Prostate gland (tissue), 2 donors: ENCODE data around the gene CYB5B.

ENCODE experiments used
- POLR2A ChIP-seq: fragments of 450-650 bp; IDR thresholded peaks from one replicate; pipeline ENCODE4 v1.6.1; 2016; ENCODE audit warnings: antibody characterized with exemption, mild to moderate bottlenecking
- TF ChIP-seq, protein P1 (sequence below), 4 experiments: fragments of 200-600 bp in 2 of 4; fragments of 450-650 bp in 2 of 4; sonication (generic) in 2 of 4; IDR thresholded peaks; 1 replicate in 3 of 4; 2 replicates in 1 of 4; pipeline ENCODE4 v1.5.1; 2016 to 2019; ENCODE audit warnings: antibody characterized with exemption in 4 of 4, mild to moderate bottlenecking in 2 of 4, moderate library complexity in 2 of 4

DNA sequence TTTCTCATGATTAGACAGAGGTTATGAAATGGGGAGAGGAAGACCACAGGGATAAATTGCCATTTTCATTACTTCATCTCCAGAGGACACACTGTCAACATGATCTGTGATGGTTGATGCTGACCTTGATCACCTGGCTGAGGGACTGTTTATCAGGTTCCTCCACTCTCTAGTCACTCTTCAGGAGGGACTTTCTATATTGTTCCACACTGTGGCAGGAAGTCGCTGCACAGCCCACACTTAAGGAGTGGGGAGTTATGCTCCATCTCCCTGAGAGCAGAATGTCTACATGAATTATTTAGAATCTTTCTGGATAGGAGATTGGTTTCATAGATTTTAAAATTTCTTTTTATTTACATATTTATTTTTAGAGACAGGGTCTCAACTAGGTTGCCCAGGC, 46.7 kb downstream of the CYB5B start:
- TF ChIP-seq POLR2A: no peak
- TF ChIP-seq, protein P1, sequence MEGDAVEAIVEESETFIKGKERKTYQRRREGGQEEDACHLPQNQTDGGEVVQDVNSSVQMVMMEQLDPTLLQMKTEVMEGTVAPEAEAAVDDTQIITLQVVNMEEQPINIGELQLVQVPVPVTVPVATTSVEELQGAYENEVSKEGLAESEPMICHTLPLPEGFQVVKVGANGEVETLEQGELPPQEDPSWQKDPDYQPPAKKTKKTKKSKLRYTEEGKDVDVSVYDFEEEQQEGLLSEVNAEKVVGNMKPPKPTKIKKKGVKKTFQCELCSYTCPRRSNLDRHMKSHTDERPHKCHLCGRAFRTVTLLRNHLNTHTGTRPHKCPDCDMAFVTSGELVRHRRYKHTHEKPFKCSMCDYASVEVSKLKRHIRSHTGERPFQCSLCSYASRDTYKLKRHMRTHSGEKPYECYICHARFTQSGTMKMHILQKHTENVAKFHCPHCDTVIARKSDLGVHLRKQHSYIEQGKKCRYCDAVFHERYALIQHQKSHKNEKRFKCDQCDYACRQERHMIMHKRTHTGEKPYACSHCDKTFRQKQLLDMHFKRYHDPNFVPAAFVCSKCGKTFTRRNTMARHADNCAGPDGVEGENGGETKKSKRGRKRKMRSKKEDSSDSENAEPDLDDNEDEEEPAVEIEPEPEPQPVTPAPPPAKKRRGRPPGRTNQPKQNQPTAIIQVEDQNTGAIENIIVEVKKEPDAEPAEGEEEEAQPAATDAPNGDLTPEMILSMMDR (IDR thresholded peaks at IDR 0.05): no peak
